Activated CD8-positive, alpha-beta memory T cell treated with anti-CD3 and anti-CD28 coated beads, Interleukin-2, amount 50 U/mL, for 24 hours (primary cell): ENCODE measurements around the gene PPM1H.
"Not testable (repeated sequence)": the region's sequence is repeated elsewhere in the genome, so short reads cannot be mapped to it uniquely, and the experiment has no call there.

Experiments
- DNase-seq: peaks from one replicate; pipeline ENCODE4 v3.0.0-alpha.2; 2020; ENCODE audit errors: extremely low read depth

PPM1H gene

DNA sequence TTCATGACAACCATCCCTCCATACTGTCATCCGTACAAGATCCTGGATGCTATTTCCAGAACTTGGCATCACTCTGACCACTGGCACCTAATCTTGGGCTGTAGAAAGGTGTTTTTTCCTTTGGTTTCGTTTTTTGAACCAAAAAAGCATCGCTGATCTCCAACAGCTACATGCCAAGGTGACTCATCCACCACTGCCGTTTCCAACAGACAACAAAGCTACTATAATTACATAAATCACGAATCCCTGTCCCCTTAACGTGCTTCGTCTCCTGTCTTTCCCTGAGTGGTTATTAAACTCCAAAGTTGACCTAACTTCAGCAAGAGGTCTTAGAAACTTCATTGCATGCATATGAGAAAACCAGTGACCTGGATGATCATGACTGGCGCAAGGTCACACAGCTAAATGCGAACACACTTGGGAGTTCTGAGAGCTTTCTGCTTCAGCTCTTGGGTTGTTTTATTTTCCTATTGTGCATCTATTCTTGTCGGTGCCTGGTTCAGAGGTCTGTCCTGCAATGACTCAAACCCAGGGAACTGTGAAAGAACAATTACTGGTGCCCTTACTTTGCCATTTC lies 99.9 kb downstream of the PPM1H start:
- DNase-seq = no peak

DNA sequence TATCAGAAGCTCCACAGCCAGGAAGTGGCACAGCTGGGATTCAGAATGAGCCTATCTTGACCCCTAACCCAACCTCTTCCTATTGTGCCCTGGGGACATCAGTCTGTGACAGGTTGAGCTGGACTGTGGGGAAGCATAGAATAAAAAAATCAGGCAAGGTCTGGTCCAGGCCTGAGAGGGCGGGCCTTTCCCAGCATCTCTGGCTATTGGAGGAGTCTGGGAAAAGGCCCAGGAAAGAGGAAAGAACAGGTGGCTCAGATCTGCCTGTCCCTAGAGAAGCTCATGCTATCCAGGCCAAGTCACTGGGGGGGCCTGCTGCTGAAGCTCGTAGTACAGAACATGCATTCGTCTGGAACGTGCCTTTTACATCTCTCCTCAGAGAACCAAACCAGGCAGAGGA lies 100.5 kb downstream of the PPM1H start:
- no peak for DNase-seq

DNA sequence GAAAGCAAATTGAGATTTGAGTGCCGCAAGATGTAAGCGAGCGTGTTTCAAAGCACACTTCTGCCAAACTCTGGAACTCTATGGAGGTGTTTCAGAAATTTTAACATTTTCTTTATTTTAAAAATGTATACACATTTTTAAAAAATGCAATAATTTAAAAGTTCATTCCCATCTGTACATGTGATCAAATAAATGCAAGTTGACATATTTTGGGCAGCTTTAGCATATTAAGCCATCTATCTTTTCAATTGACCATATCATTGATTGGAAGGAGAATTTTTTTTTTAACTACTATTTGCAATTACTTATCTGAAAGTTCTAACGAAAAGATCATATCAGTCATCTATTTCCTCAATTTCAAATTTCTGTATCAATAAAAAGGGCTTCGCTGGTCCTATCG lies 101.3 kb downstream of the PPM1H start:
- no peak for DNase-seq

DNA sequence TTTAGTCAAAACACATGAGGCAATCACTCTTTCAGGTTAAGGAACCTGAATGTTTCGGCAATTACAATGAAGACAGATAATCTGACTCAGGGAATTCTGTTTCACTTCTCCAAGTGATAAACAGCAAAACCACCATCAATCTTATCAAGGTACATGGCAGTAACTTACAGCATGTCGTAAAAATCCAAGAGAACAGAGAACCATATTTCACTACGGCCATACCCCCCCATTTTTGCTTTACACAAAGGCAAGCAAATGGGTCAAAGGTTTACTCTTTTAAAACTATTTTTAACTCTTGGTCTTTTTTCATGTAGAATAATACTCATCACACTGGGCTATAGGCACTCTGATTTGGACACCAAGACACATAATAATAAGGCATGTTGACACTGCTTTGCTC lies 102.4 kb downstream of the PPM1H start:
- DNase-seq = no peak

DNA sequence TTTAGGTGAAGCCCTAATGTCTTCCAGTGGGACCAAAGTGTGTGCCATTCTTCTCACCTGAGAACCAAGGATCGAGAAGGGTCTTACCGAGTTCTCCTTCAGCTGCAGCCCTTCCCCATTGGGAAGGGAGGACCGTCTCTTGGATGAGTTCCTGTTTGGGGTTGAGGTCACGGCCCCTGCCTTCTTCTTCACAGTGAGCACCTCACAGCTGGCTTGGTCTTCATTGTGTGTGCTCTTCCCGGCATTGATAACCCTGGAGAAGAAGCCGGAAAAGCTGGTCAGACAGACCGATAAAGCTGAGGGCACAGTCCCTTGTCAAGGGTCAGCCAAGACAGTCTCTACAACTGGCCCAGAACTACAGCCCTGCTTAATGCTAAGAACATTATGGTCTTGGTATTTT lies 102.9 kb downstream of the PPM1H start:
- no peak for DNase-seq

DNA sequence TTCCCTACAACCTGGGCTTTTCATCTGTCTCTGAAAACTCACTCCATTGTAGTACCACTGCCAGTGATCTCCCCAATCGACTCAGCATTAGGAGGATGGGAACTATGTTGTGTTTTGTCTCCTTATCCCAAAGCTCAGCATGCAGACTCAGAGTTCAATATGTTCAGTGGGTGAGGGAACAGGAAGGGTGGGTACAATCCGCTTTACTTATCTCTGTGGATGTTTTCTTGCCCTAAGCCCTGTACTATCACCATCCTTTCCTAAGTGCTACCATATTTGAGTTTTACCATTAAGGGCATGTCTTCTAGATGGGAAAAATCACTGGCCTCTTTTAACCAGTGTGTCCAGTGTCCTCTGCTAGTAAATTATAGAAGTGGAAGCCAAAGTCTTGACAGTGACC lies 107.1 kb downstream of the PPM1H start:
- no peak for DNase-seq

DNA sequence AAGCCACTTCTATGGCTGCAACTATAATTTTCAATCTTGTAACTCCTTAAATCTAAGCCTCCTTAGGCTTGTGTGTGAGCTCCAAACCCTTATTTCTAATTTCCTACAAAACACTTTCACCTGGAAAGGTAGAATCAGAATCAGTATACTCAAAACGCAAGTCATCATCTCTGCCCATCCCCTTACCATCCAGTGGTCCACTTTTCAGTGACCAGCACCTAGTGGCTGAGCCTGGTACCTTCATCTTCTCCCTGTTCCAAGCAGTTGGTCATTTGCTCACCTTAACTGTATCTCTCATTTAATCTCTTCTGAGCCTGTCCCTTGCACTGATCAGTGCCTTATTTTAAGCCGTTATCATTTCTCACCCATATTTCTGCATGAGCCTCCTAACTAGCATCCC lies 107.9 kb downstream of the PPM1H start:
- DNase-seq = no peak

DNA sequence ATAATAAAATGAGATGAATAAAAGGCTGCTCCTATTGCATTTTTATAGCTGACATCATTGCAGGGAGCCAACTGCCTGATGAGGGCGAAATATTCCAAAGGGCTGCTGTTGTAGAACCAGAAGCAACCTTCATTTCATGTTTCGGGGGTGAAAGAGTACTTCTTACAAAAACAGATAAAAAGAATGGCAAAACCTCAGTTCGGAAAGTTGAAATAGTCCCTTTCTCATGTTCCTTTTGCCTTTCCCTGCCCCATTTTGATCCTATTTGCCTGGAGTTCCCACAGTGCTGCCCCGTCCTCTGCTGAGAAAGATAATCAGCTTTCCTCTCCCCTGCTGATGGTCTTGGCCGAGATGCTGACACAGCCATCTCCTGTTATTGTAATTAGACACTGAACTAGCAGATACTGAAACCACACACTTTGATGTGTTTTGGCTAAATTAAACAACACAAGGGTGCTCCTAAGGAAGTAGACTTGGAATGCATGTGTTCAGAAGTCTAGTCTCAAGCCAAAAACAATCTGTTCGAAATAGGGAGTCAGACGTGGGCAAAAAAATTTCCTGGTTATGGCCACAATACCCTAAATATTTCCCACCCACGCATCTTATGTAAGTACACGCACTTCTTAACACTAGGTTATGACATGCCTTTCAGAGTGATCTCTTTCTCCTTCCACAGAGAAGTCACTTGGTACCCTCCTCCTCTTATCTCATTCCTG lies 117.2 kb downstream of the PPM1H start:
- DNase-seq = no peak

DNA sequence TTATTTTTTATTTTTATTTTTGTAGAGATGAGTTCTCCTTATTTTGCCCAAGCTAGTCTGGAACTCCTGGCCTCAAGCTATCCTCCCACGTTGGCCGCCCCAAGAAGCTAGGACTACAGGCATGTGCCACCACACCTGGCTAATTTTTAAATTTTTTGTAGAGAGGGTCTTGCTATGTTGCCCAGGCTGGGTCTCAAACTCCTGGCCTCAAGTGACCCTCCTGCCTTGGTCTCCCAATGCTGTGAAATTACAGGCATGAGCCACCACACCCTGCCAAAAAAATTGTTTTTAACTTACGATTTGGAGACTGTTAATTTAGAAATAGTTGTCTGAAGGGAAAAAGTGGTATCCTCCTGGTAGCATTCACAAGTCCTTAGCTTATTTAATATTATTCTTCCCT lies 120.7 kb downstream of the PPM1H start:
- no peak for DNase-seq

DNA sequence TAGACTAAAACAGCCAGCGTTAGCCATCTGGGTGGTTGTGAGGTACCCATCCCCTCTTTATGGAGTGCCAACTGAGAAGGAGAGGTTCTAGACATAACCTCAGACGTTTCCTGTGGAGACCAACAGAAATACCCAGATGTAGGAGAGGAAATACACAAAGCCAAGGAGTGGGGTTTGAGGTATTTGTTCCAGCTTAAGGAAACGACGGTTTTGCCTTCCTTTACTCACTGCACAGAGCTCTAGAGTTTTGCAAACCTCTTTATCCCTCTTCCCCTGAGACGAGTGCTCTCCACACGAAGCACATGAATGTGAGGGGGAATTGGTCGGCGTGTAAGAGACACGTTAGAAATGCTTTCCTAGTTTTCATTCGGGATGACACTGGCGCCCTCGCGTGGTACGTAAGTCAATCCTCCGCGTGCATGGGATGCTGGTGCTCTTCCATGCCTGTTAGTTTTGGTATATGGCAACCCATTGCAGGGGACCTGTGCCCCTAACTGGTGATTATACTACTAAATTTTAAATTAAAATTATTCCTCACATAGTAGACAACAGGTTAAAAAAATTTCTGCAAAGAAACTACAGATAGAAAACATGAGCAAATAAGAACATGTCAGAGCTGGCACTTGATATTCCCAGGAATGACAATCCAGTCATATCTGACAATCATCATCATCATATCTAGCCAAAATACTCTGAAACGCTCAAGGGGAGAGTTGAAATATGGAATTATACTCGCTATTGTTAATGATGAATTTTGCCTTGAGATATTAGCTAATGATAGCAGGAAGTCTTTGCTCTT lies 121.7 kb downstream of the PPM1H start:
- DNase-seq = peak; percentile 5

DNA sequence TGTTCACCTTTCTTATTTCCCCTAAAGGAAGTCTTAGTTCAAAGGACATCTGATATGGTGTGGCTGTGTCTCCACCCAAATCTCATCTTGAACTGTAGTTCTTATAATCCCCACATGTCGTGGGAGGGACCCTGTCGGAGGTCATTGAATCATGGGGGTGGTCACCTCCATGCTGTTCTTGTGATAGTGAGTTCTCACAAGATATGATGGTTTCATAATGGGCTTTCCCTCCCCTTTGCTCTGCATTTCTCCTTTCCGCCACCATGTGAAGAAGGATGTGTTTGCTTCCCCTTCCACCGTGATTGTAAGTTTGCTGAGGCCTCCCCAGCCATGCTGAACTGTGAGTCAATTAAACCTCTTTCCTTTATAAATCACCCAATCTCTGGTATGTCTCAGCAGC lies 123.5 kb downstream of the PPM1H start:
- DNase-seq = not testable (repeated sequence)

DNA sequence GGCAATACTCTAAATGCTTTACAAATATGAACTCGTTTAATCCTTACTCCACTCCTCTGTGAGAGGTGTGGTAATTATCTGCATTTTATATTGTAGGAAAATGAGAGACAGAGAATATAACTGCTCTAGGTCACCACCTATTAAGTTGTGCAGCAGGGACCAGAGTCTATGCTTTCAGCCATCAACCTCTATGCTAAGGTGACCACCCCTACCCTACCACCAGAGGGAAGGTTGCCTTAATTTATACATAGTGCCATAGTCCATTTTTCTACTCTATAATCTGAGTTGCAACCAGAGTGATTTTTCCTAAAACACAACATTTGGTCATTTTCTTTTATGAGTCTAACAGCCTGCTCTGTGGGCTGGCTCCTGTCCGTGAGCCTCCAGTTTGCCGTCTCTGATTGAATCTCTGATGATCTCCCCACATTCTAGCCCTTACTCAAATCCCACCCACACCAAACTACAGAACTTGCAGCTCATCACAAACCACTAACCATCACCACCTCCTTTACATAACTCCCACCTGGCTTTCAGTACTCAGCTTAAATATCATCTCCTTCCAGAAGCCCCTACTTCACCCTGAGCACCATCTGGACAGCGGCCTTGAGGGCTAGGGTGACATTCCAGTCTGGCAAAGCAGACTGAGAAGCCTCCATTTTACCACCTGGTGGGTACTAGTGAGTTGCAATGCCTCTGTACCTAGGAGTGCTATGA lies 126.6 kb downstream of the PPM1H start:
- DNase-seq = no peak

DNA sequence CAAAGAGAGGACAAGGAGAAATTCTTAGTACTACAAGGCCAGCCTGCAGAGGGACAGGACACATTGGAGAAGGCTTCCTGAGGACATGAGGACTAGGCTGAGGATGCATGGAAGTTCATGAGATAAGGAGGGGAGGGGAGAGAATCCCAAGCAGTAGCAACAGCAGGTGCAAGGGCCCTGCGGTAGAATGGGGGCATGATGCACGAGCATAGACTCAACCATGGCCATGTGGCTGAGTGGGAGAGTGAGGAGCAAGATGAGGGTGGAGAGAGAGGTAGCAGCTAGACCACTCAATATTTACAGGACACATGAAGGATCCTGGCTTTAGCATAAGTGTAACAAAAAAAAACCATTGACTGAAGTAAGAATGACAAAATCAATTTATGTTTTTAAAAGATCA lies 128.1 kb downstream of the PPM1H start:
- no peak for DNase-seq

DNA sequence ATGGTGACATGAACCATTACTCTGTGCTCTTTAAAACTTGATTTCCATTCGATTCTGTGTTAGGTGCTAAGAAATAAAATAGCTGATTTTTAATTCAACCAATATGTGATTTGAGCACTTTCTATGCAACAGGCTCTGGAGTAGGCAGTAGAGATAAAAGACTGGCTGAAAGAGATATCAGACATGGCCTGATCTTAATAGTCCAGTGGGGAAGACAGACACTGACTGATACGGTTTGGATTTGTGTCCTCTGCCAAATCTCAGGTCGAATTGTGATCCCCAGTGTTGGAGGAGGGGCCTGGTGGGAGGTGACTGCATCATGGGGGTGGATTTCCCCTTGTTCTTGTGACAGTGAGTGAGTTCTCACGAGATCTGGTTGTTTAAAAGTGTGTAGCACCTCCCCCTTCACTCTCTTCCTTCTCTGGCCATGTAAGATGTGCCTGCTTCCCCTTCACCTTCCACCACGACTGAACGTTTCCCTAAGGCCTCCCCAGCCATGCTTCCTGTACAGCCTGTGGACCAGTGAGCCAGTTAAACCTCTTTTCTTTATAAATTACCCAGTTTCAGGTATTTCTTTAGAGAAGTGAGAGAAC lies 128.6 kb downstream of the PPM1H start:
- no peak for DNase-seq

DNA sequence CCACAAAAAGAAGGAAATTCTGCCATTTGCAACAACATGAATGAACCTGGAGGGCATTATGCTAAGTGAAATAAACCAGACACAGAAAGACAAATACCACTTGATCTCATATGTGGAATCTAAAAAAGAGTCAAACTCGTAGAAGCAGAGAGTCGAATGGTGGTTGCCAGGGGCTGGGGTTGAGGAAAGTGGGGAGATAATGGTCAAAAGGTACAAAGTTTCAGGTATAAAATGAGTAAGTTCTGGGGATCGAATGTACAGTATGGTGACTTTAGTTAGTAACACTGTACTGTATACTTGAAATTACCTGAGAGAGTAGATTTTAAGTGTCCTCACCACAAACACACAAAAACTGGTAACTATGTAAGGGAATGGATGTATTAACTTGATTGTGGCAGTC lies 129.4 kb downstream of the PPM1H start:
- no peak for DNase-seq

DNA sequence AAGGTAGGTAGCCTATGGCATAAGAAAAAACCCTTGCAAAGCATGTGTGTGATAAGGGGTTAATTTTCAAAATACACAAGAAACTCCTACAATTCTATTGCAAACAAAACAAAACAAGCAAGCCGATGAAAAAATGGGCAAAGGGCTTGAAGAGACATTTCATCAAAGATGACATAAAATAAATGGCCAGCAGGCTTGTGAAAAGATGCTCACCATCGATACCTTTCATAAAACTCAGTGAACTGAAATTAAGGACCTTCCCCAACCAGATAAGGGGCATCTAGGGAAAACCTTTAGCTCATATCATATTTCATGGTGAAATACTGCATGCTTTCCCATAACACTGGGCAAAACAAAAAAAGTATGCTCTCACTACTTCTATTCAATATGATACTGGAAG lies 131.2 kb downstream of the PPM1H start:
- DNase-seq = no peak

DNA sequence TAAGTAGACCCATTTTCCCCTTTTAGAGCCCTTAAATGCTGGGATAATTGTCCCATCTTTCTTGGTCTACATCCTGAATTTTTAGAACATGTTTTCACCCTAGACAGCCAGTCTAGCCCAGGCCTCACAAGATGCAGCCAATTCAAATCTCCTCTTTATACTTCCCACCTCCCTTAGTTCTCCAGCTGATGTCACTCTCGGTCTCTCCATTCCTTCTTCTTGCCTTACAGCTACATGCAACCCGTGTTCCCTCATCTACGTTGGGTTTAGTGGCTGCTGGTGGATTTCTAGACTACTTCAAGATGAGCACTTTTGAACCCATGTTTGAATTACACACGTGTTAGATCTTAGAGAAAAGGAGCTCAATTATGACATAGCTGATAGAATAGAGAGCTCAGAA lies 132.0 kb downstream of the PPM1H start:
- no peak for DNase-seq

DNA sequence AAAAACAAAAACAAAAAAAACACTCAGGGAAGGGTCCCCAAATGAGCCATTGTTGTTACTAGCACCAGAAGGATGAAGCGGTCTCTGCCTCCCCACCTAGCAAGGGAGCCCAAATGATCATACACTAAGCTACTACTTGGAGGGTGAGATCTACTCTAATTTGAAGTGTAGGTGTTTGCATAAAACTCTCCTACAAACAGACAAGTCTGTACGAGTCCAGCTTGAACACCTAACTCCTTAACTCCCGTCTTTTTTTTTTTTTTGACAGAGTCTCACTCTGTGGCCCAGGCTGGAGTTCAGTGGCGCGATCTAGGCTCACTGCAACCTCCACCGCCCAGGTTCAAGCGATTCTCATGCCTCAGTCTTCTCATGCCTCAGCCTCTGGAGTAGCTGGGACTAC lies 132.6 kb downstream of the PPM1H start:
- DNase-seq = no peak

DNA sequence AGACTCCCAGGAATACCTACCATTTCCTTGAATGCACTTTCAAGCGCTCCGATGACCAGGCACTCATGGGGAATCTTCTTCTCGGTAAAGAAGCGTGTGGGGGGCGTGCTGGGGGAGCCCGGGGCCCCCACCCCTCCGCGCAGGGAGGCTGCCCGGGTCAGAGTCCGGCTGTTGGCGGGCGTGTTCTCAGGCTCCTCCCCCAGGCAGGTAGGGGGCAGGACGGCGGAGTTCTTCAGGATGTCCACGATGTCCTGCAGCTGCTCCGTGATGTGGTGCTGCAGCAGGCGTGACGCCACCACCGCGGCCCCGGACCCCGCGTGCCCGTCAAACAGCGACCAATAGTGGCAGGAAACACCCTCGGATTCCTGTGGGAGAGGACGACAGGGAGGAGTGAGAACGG lies 133.2 kb downstream of the PPM1H start:
- DNase-seq = no peak

DNA sequence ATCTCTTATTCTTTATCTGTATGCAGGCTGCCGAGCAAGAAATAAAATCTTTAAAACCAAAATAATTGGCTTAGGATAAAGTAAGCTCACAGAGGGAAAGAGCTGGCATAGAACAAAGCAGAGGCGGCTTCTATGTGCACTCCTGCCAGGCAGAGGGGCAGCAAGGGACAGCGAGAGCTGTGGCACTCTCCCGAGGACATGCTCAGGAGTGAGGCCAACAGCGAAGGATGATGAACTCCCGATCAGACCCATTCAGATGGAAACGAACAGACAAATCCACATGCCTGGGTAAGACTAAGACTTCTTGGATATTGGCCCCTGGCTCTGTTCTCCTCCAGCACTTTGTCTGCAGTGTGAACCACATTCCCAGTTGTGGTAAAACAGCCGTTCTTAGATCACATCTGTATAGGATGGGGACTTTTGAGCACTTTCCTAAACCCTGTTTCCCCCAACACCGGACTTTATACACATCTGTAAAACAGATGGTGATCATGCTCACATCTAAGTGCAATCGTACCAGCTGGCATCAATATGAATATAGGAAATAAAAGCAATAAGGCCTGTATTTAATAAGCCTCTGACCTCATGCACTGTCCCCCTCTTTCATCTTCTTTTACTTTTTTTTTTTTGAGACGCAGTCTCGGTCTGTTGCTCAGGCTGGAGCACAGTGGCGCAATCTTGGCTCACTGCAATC lies 134.1 kb downstream of the PPM1H start:
- no peak for DNase-seq

DNA sequence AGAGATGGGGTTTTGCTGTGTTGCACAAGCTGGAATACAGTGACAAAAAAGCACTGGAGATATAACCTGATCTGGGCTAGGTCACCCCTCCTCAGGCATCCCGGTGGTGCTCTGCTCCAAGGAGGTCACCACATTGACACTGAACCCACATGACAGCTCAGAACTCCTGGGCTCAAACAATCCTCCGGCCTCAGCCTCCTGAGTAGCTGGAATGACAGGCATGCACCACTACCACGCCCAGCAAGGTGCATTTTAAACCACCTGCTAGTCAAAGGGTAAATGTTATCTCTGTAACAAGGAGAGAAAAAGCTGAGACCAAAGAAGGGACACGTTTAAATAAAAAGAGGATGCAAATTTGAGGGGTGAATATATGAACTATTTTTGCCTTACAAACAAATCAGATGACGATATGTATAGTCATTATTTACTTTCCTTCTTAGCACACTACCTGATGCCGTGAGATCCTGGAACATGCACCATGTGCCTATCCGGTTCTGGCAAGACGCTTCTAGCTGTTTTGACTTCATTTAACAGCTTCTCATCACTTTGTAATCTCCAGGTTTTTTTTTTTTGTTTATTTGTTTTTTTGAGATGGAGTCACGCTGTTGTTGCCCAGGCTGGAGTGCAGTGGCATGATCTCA lies 135.1 kb downstream of the PPM1H start:
- DNase-seq = no peak
